Glutamatergic neuron (in vitro differentiated cells): ENCODE results near the gene GEMIN7. TPM values are rescaled to one million over a fixed set of nuclear protein-coding genes. Genes with fewer than 3 reads are reported as not detected.

ENCODE experiments used
- DNase-seq: peaks from one replicate; pipeline ENCODE4 v3.0.0; 2022
- H3K27ac Mint-ChIP-seq: one replicate; pipeline ENCODE4 v1.8.0; 2020; ENCODE audit warnings: mild to moderate bottlenecking, mixed read lengths, inconsistent platforms; ENCODE audit not compliant: unreplicated experiment
- H3K27me3 Mint-ChIP-seq: one replicate; pipeline ENCODE4 v1.8.0; 2020; ENCODE audit warnings: mild to moderate bottlenecking, moderate library complexity, mixed read lengths, inconsistent platforms; ENCODE audit not compliant: unreplicated experiment
- H3K36me3 Mint-ChIP-seq: one replicate; pipeline ENCODE4 v1.8.0; 2020; ENCODE audit warnings: mild to moderate bottlenecking, mixed read lengths, inconsistent platforms; ENCODE audit not compliant: unreplicated experiment
- H3K4me1 Mint-ChIP-seq: one replicate; pipeline ENCODE4 v1.8.0; 2020; ENCODE audit warnings: mild to moderate bottlenecking, low read depth, mixed read lengths, inconsistent platforms; ENCODE audit not compliant: unreplicated experiment
- H3K4me3 Mint-ChIP-seq: one replicate; pipeline ENCODE4 v1.8.0; 2020; ENCODE audit warnings: mild to moderate bottlenecking, mixed read lengths, inconsistent platforms; ENCODE audit not compliant: unreplicated experiment
- H3K9me3 Mint-ChIP-seq: one replicate; pipeline ENCODE4 v1.8.0; 2020; ENCODE audit warnings: mild to moderate bottlenecking, moderate library complexity, mixed read lengths, inconsistent platforms; ENCODE audit not compliant: unreplicated experiment
- CTCF ChIP-seq: fragments of 200-600 bp; sonication (generic); IDR thresholded peaks from one replicate; pipeline ENCODE4 v1.5.0; 2021; ENCODE audit not compliant: partially characterized antibody, unreplicated experiment
- total RNA-seq: library from RNA; stranded (reverse); fragmentation: NEBNext Ultra II Directional; extraction: Animal tissue kit (Norgen Biotek cat#: 25700); gene quantifications from one replicate; pipeline ENCODE4 v1.2.1, GENCODE V29; 2021; ENCODE audit not compliant: unreplicated experiment

Gene GEMIN7
- total RNA-seq, 1 donor from 2014 or later, result 49.1 TPM

- TF ChIP-seq CTCF, result no peak
- DNase-seq, result no peak
- Mint-ChIP-seq H3K27ac (peak overlapping the region; percentile 96), H3K36me3 (peaks cover 3% of the 10 kb centered on the region), H3K4me3 (peak overlapping the region; percentile 69), H3K27me3 (peaks cover 5% of the 10 kb centered on the region), H3K4me1 (peaks cover 18% of the 10 kb centered on the region), H3K9me3 (peaks cover 11% of the 10 kb centered on the region)
Measured at GRCh38 chr19:45076851-45077730, 2.0 kb upstream of the GEMIN7 start.

- Mint-ChIP-seq H3K27me3 (peaks cover 6% of the 10 kb centered on the region), H3K27ac (peak overlapping the region; percentile 78), H3K36me3 (peaks cover 5% of the 10 kb centered on the region), H3K4me3 (peak overlapping the region; percentile 60), H3K4me1 (peaks cover 18% of the 10 kb centered on the region), H3K9me3 (peaks cover 9% of the 10 kb centered on the region)
- TF ChIP-seq CTCF, result no peak
- DNase-seq, result no peak
Measured at GRCh38 chr19:45078390-45079062, 534 bp upstream of the GEMIN7 start.

GRCh38 chr19:45079911-45080370, 881 bp downstream of the GEMIN7 start:
- no peak for DNase-seq
- Mint-ChIP-seq H3K27me3 (peaks cover 4% of the 10 kb centered on the region), H3K4me3 (peak overlapping the region; percentile 98)

GRCh38 chr19:45082170-45082569, 3.1 kb downstream of the GEMIN7 start:
- Mint-ChIP-seq H3K27ac (peak overlapping the region; percentile 64), H3K4me3 (peak overlapping the region; percentile 70), H3K9me3 (peaks cover 5% of the 10 kb centered on the region), H3K27me3 (peaks cover 4% of the 10 kb centered on the region), H3K4me1 (peaks cover 6% of the 10 kb centered on the region), H3K36me3 (peaks cover 5% of the 10 kb centered on the region)
- TF ChIP-seq CTCF, result no peak
- no peak for DNase-seq

More at GRCh38 chr19:45079911-45080370, 881 bp downstream of the GEMIN7 start:
- Mint-ChIP-seq H3K9me3 (peaks cover 9% of the 10 kb centered on the region), H3K36me3 (peaks cover 5% of the 10 kb centered on the region), H3K27ac (peak overlapping the region; percentile 94), H3K4me1 (peaks cover 12% of the 10 kb centered on the region)
- no peak for TF ChIP-seq CTCF
